KOPT-K1 (cell line): ENCODE measurements around the gene ECEL1.

Experiments used
- H3K27ac ChIP-seq: fragments of 200-600 bp; sonication (generic); 2 replicates; pipeline ENCODE4 v1.5.1; 2016; ENCODE audit warnings: antibody characterized with exemption, mild to moderate bottlenecking, low read depth, low read length; ENCODE audit not compliant: poor library complexity, severe bottlenecking
- H3K36me3 ChIP-seq: fragments of 200-600 bp; sonication (generic); 2 replicates; pipeline ENCODE4 v1.5.1; 2017; ENCODE audit warnings: antibody characterized with exemption, mild to moderate bottlenecking, low read length, moderate library complexity; ENCODE audit not compliant: insufficient read depth
- H3K9me3 ChIP-seq: fragments of 200-600 bp; sonication (generic); 2 replicates; pipeline ENCODE4 v1.5.1; 2017; ENCODE audit warnings: antibody characterized with exemption, low read length, mild to moderate bottlenecking; ENCODE audit not compliant: insufficient read depth, poor library complexity, severe bottlenecking

The ECEL1 gene

DNA sequence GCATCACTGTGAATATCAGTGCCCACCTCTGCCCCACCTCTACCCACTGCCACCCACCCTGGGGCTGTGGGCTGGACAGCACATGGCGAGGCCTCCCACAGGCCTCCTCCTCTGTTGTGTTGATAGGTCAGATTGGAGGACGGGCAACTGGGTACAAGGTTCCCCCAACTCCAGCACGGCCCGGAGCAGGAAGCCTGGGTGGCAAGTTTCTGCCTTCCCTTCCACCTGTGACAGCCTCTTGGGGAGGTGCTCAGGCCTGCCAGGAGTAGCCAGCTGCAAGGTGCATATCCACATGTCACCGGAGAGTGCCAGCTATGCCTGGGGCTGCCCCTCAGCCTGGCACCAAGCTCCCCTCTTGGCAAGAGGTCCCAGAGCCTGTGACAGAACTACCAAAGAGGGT, 6.9 kb upstream of the ECEL1 start:
- no peaks in the 10 kb centered on the region for H3K36me3 ChIP-seq
- H3K9me3 ChIP-seq: no peaks in the 10 kb centered on the region
- H3K27ac ChIP-seq: no peak overlapping the region

- Histone ChIP-seq H3K9me3 (no peaks in the 10 kb centered on the region), H3K36me3 (no peaks in the 10 kb centered on the region), H3K27ac (no peak overlapping the region)
Measured at GRCh38 chr2:232493701-232494474, 6.3 kb upstream of the ECEL1 start.

GRCh38 chr2:232492963-232493700, 5.5 kb upstream of the ECEL1 start:
- H3K27ac ChIP-seq: no peak overlapping the region

DNA sequence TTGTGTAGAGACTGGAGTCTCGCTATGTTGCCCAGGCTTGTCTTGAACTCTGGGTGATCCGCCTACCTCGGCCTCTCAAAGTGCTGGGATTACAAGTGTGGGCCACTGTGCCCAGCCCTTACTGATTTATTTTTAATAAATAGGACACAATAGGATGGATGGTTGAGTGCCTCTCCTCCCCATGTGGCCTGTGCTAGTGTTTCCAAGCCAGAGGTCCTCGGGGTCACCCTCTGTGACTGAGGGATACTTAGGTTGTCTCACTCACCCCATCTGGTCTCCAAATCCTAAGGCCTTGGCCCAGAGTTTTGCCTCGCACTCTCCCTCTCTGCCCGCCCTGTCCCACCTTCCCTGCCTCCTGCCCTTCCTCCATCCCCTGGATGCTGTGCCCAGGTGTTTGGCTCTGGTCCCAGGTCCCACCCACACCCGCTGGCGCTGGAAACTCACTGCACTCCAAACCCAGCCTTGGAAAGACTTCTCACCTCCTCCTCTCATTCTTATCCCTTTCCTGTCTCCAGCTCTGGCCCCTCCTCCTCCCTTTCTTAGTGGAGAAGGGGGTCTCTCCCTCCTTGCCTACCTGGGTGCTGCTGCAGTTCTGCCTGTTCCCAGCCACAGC, 4.7 kb upstream of the ECEL1 start:
- Histone ChIP-seq H3K9me3 (no peaks in the 10 kb centered on the region), H3K27ac (no peak overlapping the region), H3K36me3 (no peaks in the 10 kb centered on the region)

More at GRCh38 chr2:232492963-232493700, 5.5 kb upstream of the ECEL1 start:
- H3K9me3 ChIP-seq: no peaks in the 10 kb centered on the region
- no peaks in the 10 kb centered on the region for H3K36me3 ChIP-seq

GRCh38 chr2:232491139-232491780, 3.6 kb upstream of the ECEL1 start:
- no peaks in the 10 kb centered on the region for H3K36me3 ChIP-seq
- H3K27ac ChIP-seq: no peak overlapping the region
- H3K9me3 ChIP-seq: no peaks in the 10 kb centered on the region

- Histone ChIP-seq H3K36me3 (no peaks in the 10 kb centered on the region), H3K27ac (no peak overlapping the region)
Measured at GRCh38 chr2:232490221-232491138, 2.8 kb upstream of the ECEL1 start.

GRCh38 chr2:232489516-232490220, 2.0 kb upstream of the ECEL1 start:
- no peaks in the 10 kb centered on the region for H3K36me3 ChIP-seq
- H3K9me3 ChIP-seq: no peaks in the 10 kb centered on the region
- H3K27ac ChIP-seq: no peak overlapping the region

More at GRCh38 chr2:232490221-232491138, 2.8 kb upstream of the ECEL1 start:
- no peaks in the 10 kb centered on the region for H3K9me3 ChIP-seq

- Histone ChIP-seq H3K27ac (no peak overlapping the region), H3K36me3 (no peaks in the 10 kb centered on the region), H3K9me3 (no peaks in the 10 kb centered on the region)
Measured at GRCh38 chr2:232488721-232489300, 1.2 kb upstream of the ECEL1 start.

DNA sequence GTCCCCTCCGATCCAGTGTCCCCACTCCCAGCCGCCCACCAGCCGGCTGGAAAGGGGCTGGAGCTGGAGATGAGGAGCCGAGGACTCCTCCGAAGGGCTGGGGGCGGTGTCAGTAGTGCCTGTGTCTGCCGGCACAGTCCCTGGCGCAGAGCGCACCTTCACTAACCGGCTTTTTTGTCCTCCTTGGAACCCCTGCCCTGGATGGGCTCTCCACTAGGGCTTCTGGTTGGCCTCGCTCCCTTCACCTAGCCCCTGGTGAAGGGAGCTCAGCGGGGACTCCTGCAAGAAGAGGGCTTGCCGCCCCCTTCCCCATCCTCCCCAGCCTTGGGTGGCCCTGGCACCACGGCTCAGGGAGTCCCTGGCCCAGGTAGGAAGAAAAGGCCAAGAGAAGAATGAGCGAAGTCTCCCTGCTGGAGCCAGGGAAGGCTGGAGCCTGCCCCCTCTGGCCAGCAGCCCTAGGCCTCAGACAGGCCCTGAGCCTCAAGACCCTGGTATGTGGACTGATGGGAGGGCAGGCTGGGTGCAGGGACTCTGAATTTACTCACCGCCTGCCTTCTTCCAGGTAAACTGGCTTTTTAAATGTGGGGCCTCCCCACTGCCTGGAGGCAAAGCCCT, 570 bp upstream of the ECEL1 start:
- H3K9me3 ChIP-seq: no peaks in the 10 kb centered on the region
- H3K36me3 ChIP-seq: no peaks in the 10 kb centered on the region
- H3K27ac ChIP-seq: no peak overlapping the region

DNA sequence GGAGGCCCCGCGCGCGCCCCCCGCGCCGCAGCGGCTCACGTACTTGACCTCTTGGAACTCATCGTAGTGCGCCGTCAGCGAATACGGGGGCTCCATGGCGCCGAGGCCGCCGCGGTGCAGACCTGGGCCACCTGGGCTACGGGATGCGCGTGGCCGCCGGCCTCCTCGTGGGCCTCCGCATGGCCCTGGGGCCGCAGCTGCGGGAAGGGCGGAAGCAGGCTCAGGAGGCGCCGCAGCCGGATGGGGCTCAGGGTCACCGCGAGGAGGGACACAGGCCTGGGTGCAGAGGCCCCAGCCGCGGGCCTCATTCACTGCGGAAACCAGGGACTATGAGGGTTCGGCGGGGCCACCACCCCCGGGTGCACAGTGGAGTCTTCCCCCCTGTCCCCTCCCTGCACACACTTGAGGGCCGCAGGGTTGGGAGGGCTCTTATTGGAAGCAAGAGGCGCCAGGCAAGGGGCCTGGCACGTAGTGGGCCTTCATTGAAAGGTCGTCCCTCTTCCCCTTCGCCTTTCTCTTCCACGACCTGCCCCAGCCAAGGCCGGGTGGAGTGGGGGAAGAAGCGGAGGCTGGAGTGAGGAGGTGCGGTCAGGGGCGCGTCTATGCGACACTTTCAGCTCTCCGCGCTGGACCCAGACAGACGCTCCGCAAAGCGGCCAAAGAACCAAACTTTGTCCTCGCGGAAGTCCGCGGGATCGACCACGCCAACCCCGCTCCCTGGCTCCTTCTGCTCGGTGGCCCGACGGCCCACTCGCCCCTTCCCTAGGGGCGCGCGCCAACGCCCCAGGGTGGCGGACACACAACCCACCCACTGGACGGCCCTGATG, 863 bp downstream of the ECEL1 start:
- Histone ChIP-seq H3K9me3 (no peaks in the 10 kb centered on the region), H3K27ac (no peak overlapping the region), H3K36me3 (no peaks in the 10 kb centered on the region)

GRCh38 chr2:232485757-232486557, 1.7 kb downstream of the ECEL1 start:
- no peak overlapping the region for H3K27ac ChIP-seq
- no peaks in the 10 kb centered on the region for H3K9me3 ChIP-seq
- H3K36me3 ChIP-seq: no peaks in the 10 kb centered on the region

DNA sequence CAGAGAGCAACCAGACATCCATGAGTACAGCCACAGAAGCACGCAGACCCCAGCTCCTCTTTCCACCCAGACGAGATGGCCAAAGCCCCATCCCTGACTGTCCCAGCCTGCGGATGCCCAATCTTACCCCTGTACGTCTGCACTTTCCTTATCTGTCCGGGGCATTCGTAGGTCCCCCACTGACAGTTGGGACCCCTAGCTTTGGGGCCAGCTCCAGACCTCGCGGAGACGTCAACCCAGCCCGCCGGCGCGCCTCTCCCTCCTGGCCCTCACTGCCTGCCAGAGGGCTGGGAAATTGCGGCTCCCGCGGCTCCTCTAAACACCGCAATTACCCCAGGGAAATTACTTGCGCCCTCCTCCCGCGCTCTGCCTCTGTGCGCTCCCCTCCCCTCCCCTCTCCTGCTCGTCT, 2.3 kb downstream of the ECEL1 start:
- Histone ChIP-seq H3K27ac (no peak overlapping the region), H3K36me3 (no peaks in the 10 kb centered on the region)

More for the DNA sequence above, 2.3 kb downstream of the ECEL1 start:
- no peaks in the 10 kb centered on the region for H3K9me3 ChIP-seq
